ENCODE measurements around the gene RSPH9.

The RSPH9 gene

GRCh38 chr6:43710576-43710975, 65.7 kb downstream of the RSPH9 start:
- H3K27ac ChIP-seq (ENCODE audit: low read depth, low read length): no peak overlapping the region
- no peaks in the 10 kb centered on the region for H3K36me3 ChIP-seq (ENCODE audit: insufficient read depth, low read length)
- no peaks in the 10 kb centered on the region for H3K27me3 ChIP-seq (ENCODE audit: control insufficient read depth in 1 of 2, insufficient read depth in 2 of 2, low read length in 2 of 2)
- H3K9ac ChIP-seq (ENCODE audit: low read length): no peak overlapping the region
- H3K4me3 ChIP-seq (ENCODE audit: low read depth in 1 of 2, low read length in 2 of 2): no peak overlapping the region
- H3K9me3 ChIP-seq (ENCODE audit: low read length): no peaks in the 10 kb centered on the region
- H3K4me1 ChIP-seq (ENCODE audit: insufficient read depth, low read length): peaks cover 21% of the 10 kb centered on the region

DNA sequence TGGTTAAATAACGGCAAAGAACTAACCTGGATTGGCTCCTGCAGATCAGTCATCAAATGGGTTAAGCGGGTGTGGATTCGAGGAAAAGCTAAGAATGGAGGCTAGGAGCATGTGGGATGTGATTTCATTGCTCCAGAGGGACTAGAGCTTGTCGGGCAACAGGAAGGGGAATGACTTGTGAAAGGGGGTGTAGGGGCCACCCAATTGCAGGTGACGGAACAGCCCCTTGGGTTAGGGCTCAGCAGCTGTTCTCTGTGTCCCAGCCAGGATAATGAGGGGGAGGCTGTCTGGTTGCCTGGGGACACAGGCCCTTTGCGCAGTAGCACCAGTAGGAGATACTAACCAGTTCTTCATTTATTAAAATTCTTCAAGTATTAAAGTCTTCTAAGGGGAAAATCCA, 67.7 kb downstream of the RSPH9 start:
- peaks cover 8% of the 10 kb centered on the region for H3K4me1 ChIP-seq (ENCODE audit: insufficient read depth, low read length)
- H3K9ac ChIP-seq (ENCODE audit: low read length): no peak overlapping the region
- no peaks in the 10 kb centered on the region for H3K9me3 ChIP-seq (ENCODE audit: low read length)
- no peak overlapping the region for H3K27ac ChIP-seq (ENCODE audit: low read depth, low read length)
- H3K36me3 ChIP-seq (ENCODE audit: insufficient read depth, low read length): no peaks in the 10 kb centered on the region
- no peak overlapping the region for H3K4me3 ChIP-seq (ENCODE audit: low read depth in 1 of 2, low read length in 2 of 2)
- no peaks in the 10 kb centered on the region for H3K27me3 ChIP-seq (ENCODE audit: control insufficient read depth in 1 of 2, insufficient read depth in 2 of 2, low read length in 2 of 2)

DNA sequence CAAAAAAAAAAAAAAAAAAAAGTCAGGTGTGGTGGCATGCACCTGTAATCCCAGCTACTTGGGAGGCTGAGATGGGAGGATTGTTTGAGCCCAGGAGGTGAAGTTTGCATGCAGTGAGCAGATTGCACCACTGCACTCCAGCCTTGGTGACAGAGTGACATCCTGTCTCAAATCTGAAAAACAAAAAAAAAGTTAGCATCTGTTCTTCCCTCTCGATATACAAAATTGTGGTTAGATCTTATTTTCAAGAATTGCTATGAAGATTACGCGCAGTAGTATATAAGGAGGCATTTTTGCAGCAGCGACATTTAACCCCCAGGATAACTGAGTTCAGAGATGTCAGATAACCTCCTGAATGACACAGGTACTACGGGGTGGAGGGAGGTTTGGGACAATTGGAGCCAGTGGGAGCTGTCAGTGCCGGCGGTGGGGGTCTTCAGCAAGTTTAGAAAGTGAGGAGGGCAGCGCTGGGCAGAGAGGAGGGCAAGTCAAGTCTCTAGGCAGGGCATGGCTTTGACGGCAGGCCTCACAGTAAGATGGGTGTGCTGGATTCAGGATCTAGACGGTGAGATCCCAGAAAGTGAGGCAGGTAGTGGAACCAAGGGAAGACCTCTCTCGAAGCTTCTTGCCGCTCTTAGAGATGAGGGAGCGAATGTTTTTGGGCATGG, 68.9 kb downstream of the RSPH9 start:
- Histone ChIP-seq H3K4me1 (ENCODE audit: insufficient read depth, low read length) (peaks cover 6% of the 10 kb centered on the region), H3K27ac (ENCODE audit: low read depth, low read length) (no peak overlapping the region)

GRCh38 chr6:43714311-43715055, 69.6 kb downstream of the RSPH9 start:
- H3K9ac ChIP-seq (ENCODE audit: low read length): no peak overlapping the region

More for the DNA sequence above, 68.9 kb downstream of the RSPH9 start:
- H3K36me3 ChIP-seq (ENCODE audit: insufficient read depth, low read length): no peaks in the 10 kb centered on the region
- H3K9ac ChIP-seq (ENCODE audit: low read length): no peak overlapping the region
- no peaks in the 10 kb centered on the region for H3K27me3 ChIP-seq (ENCODE audit: control insufficient read depth in 1 of 2, insufficient read depth in 2 of 2, low read length in 2 of 2)
- H3K4me3 ChIP-seq (ENCODE audit: low read depth in 1 of 2, low read length in 2 of 2): no peak overlapping the region
- H3K9me3 ChIP-seq (ENCODE audit: low read length): no peaks in the 10 kb centered on the region

DNA sequence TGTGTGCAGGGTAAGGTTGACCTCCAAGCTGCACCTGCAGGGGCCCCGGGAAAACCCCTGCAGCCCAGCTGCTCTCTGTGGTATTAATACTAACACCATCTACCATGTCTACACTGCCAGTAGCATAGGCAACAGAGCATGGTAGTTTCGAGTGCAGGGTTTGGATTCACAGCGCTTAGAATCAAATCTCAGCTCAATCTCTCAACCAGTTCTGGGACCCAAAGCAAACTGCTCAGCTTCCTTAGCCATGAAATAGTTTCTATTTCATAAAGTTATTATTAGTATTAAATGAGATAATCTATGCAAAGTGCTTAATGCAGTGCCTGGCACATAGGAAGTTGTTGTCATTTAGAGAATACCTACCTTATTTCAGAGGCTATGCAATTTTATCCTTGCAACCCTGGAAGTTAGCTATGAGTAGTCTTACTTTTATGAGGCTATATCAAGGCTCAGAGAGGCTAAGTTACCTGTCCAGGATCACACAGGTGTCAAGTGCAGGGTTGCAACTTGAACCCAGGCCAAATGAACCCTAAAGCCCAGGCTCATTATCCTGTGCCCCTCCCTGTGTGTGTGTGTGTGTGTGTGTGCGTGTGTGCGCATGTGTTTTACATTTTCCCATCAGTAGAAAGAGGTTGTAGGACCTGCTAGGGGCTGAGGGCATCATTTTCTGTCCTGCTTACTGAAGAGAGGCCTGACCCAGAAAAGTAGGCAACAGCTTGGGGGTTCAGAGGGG, 70.4 kb downstream of the RSPH9 start:
- Histone ChIP-seq H3K4me1 (ENCODE audit: insufficient read depth, low read length) (no peaks in the 10 kb centered on the region), H3K4me3 (ENCODE audit: low read depth in 1 of 2, low read length in 2 of 2) (no peak overlapping the region), H3K27me3 (ENCODE audit: control insufficient read depth in 1 of 2, insufficient read depth in 2 of 2, low read length in 2 of 2) (no peaks in the 10 kb centered on the region), H3K9me3 (ENCODE audit: low read length) (no peaks in the 10 kb centered on the region), H3K36me3 (ENCODE audit: insufficient read depth, low read length) (no peaks in the 10 kb centered on the region), H3K27ac (ENCODE audit: low read depth, low read length) (no peak overlapping the region), H3K9ac (ENCODE audit: low read length) (no peak overlapping the region)

More at GRCh38 chr6:43714311-43715055, 69.6 kb downstream of the RSPH9 start:
- H3K4me1 ChIP-seq (ENCODE audit: insufficient read depth, low read length): no peaks in the 10 kb centered on the region
- H3K27ac ChIP-seq (ENCODE audit: low read depth, low read length): no peak overlapping the region
- H3K9me3 ChIP-seq (ENCODE audit: low read length): no peaks in the 10 kb centered on the region
- no peaks in the 10 kb centered on the region for H3K36me3 ChIP-seq (ENCODE audit: insufficient read depth, low read length)
- no peaks in the 10 kb centered on the region for H3K27me3 ChIP-seq (ENCODE audit: control insufficient read depth in 1 of 2, insufficient read depth in 2 of 2, low read length in 2 of 2)
- H3K4me3 ChIP-seq (ENCODE audit: low read depth in 1 of 2, low read length in 2 of 2): no peak overlapping the region

GRCh38 chr6:43716099-43716498, 71.3 kb downstream of the RSPH9 start:
- Histone ChIP-seq H3K4me3 (ENCODE audit: low read depth in 1 of 2, low read length in 2 of 2) (no peak overlapping the region), H3K9ac (ENCODE audit: low read length) (no peak overlapping the region), H3K27ac (ENCODE audit: low read depth, low read length) (no peak overlapping the region), H3K4me1 (ENCODE audit: insufficient read depth, low read length) (no peaks in the 10 kb centered on the region), H3K27me3 (ENCODE audit: control insufficient read depth in 1 of 2, insufficient read depth in 2 of 2, low read length in 2 of 2) (no peaks in the 10 kb centered on the region), H3K9me3 (ENCODE audit: low read length) (no peaks in the 10 kb centered on the region), H3K36me3 (ENCODE audit: insufficient read depth, low read length) (no peaks in the 10 kb centered on the region)

- Histone ChIP-seq H3K9ac (ENCODE audit: low read length) (no peak overlapping the region), H3K4me3 (ENCODE audit: low read depth in 1 of 2, low read length in 2 of 2) (no peak overlapping the region), H3K27me3 (ENCODE audit: control insufficient read depth in 1 of 2, insufficient read depth in 2 of 2, low read length in 2 of 2) (no peaks in the 10 kb centered on the region), H3K9me3 (ENCODE audit: low read length) (no peaks in the 10 kb centered on the region), H3K4me1 (ENCODE audit: insufficient read depth, low read length) (no peaks in the 10 kb centered on the region), H3K36me3 (ENCODE audit: insufficient read depth, low read length) (no peaks in the 10 kb centered on the region), H3K27ac (ENCODE audit: low read depth, low read length) (no peak overlapping the region)
Measured at GRCh38 chr6:43717389-43717788, 72.6 kb downstream of the RSPH9 start.

DNA sequence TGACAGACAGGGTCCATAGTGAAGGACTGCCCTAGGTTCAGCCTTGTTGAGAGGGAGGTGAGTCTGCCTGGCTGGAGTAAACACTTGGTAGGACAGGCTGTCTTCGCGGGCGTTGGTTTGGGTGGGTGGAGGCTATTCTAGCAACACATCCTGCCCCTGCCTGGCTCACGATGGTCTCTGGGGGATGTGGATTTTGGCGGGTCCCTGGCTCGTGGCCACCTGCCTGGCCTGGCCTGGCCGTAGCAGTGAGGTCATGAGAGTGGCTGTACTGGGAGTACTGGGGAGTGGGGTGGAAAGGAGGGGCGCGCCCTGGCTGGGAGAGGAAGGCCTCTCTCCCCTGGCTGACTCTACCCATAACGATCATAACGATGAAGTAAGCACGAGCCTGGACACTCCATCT, 73.0 kb downstream of the RSPH9 start:
- no peak overlapping the region for H3K9ac ChIP-seq (ENCODE audit: low read length)
- no peak overlapping the region for H3K27ac ChIP-seq (ENCODE audit: low read depth, low read length)
- H3K9me3 ChIP-seq (ENCODE audit: low read length): no peaks in the 10 kb centered on the region
- no peaks in the 10 kb centered on the region for H3K36me3 ChIP-seq (ENCODE audit: insufficient read depth, low read length)
- no peaks in the 10 kb centered on the region for H3K27me3 ChIP-seq (ENCODE audit: control insufficient read depth in 1 of 2, insufficient read depth in 2 of 2, low read length in 2 of 2)
- H3K4me3 ChIP-seq (ENCODE audit: low read depth in 1 of 2, low read length in 2 of 2): no peak overlapping the region
- H3K4me1 ChIP-seq (ENCODE audit: insufficient read depth, low read length): no peaks in the 10 kb centered on the region

GRCh38 chr6:43718387-43719105, 73.7 kb downstream of the RSPH9 start:
- Histone ChIP-seq H3K36me3 (ENCODE audit: insufficient read depth, low read length) (no peaks in the 10 kb centered on the region), H3K4me3 (ENCODE audit: low read depth in 1 of 2, low read length in 2 of 2) (no peak overlapping the region), H3K9ac (ENCODE audit: low read length) (no peak overlapping the region), H3K27ac (ENCODE audit: low read depth, low read length) (no peak overlapping the region), H3K4me1 (ENCODE audit: insufficient read depth, low read length) (no peaks in the 10 kb centered on the region), H3K9me3 (ENCODE audit: low read length) (no peaks in the 10 kb centered on the region), H3K27me3 (ENCODE audit: control insufficient read depth in 1 of 2, insufficient read depth in 2 of 2, low read length in 2 of 2) (no peaks in the 10 kb centered on the region)

DNA sequence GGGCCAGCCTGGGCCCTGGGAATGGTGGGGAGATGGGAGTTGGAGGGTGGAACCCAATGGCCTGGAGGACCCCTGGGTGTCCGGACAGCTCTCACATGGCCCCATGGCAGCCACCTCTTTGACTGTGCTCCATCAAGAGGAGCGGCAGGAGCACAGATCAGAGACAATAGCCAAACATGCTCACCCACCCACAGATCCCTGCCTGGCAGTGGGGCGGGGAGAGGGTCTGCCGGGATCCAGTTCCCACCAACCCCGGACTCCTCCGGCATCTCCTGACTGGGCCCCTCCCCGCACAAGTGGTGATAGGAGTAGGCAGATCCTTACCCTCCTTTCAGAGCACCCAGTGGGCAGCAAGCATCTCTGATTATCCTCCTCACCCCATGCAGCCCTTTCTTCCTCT, 74.7 kb downstream of the RSPH9 start:
- Histone ChIP-seq H3K36me3 (ENCODE audit: insufficient read depth, low read length) (no peaks in the 10 kb centered on the region), H3K9ac (ENCODE audit: low read length) (no peak overlapping the region), H3K4me1 (ENCODE audit: insufficient read depth, low read length) (peaks cover 5% of the 10 kb centered on the region), H3K9me3 (ENCODE audit: low read length) (no peaks in the 10 kb centered on the region), H3K27me3 (ENCODE audit: control insufficient read depth in 1 of 2, insufficient read depth in 2 of 2, low read length in 2 of 2) (no peaks in the 10 kb centered on the region), H3K27ac (ENCODE audit: low read depth, low read length) (no peak overlapping the region), H3K4me3 (ENCODE audit: low read depth in 1 of 2, low read length in 2 of 2) (no peak overlapping the region)

GRCh38 chr6:43720999-43721398, 76.2 kb downstream of the RSPH9 start:
- Histone ChIP-seq H3K27me3 (ENCODE audit: control insufficient read depth in 1 of 2, insufficient read depth in 2 of 2, low read length in 2 of 2) (no peaks in the 10 kb centered on the region), H3K27ac (ENCODE audit: low read depth, low read length) (no peak overlapping the region), H3K9me3 (ENCODE audit: low read length) (no peaks in the 10 kb centered on the region), H3K9ac (ENCODE audit: low read length) (no peak overlapping the region), H3K4me3 (ENCODE audit: low read depth in 1 of 2, low read length in 2 of 2) (no peak overlapping the region), H3K4me1 (ENCODE audit: insufficient read depth, low read length) (peaks cover 5% of the 10 kb centered on the region), H3K36me3 (ENCODE audit: insufficient read depth, low read length) (no peaks in the 10 kb centered on the region)

All from muscle layer of colon (tissue), 2 donors.